Activated naive CD8-positive, alpha-beta T cell treated with anti-CD3 and anti-CD28 coated beads, Interleukin-2, amount 10 ng/mL, durations not matched to agents 7 days and 5 days (primary cell): Measurements from ENCODE around the gene CNIH1. TPM values are rescaled to one million over a fixed set of nuclear protein-coding genes. Genes with fewer than 3 reads are reported as not detected.
"Not testable (repeated sequence)": the region's sequence is repeated elsewhere in the genome, so short reads cannot be mapped to it uniquely, and the experiment has no call there.

Source experiments
- ATAC-seq: fragments of 150-1000 bp; cut with Tn5 transposase; one replicate; pipeline ENCODE4 v1.10.0; 2021; ENCODE audit warnings: low read depth, moderate library complexity
- POLR2A ChIA-PET: fragments of 350-600 bp; sonication (Branson Sonifier 250); formaldehyde crosslinking; loops from one replicate; lab custom pipeline; 2021; ENCODE audit warnings: antibody characterized with exemption; lab: Charles Lee
- DNase-seq: peaks from one replicate; pipeline ENCODE4 v3.0.0; 2021
- H3K27ac Mint-ChIP-seq: one replicate; pipeline ENCODE4 v1.8.0; 2022; ENCODE audit warnings: mild to moderate bottlenecking, mixed read lengths
- H3K27me3 Mint-ChIP-seq: one replicate; pipeline ENCODE4 v1.8.0; 2022; ENCODE audit warnings: mild to moderate bottlenecking, moderate library complexity, mixed read lengths
- H3K36me3 Mint-ChIP-seq: one replicate; pipeline ENCODE4 v1.8.0; 2021; ENCODE audit warnings: mild to moderate bottlenecking, mixed read lengths
- H3K4me1 Mint-ChIP-seq: one replicate; pipeline ENCODE4 v1.8.0; 2021; ENCODE audit warnings: mixed read lengths
- H3K4me3 Mint-ChIP-seq: one replicate; pipeline ENCODE4 v1.8.0; 2022; ENCODE audit warnings: mild to moderate bottlenecking, moderate library complexity, mixed read lengths
- H3K9me3 Mint-ChIP-seq: one replicate; pipeline ENCODE4 v1.8.0; 2021; ENCODE audit warnings: mixed read lengths
- total RNA-seq, 2 experiments: library from RNA; stranded (reverse); gene quantifications; one replicate each; pipeline ENCODE4 v1.2.3, GENCODE V29; 2021

Gene CNIH1
- total RNA-seq, 2 experiments from 2014 or later = 54.9 to 63.2 TPM

- no peak for DNase-seq
- H3K27ac Mint-ChIP-seq = no peak overlapping the region
- no peaks in the 10 kb centered on the region for H3K36me3 Mint-ChIP-seq
- no peaks in the 10 kb centered on the region for H3K9me3 Mint-ChIP-seq
- no peaks in the 10 kb centered on the region for H3K4me1 Mint-ChIP-seq
- ATAC-seq = no peak
- no peak overlapping the region for H3K4me3 Mint-ChIP-seq
- POLR2A ChIA-PET = no interaction called here
- H3K27me3 Mint-ChIP-seq = peaks cover 24% of the 10 kb centered on the region
Observed at GRCh38 chr14:54381821-54382220, 59.4 kb downstream of the CNIH1 start.

DNA sequence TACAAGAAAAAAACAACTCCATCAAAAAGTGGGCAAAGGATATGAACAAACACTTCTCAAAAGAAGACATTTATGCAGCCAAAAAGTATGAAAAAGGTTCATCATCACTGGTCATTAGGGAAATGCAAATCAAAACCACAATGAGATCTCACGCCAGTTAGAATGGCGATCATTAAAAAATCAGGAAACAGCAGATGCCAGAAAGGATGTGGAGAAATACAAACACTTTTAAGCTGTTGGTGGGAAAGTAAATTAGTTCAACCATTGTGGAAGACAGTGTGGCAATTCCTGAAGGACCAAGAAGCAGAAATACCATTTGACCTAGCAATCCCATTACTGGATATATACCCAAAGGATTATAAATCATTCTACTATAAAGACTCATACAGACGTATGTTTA lies 60.6 kb downstream of the CNIH1 start:
- H3K4me1 Mint-ChIP-seq, POLR2A ChIA-PET, DNase-seq, H3K9me3 Mint-ChIP-seq, H3K36me3 Mint-ChIP-seq, H3K4me3 Mint-ChIP-seq, ATAC-seq, H3K27ac Mint-ChIP-seq: not testable (repeated sequence)
- H3K27me3 Mint-ChIP-seq = peaks cover 24% of the 10 kb centered on the region

- H3K9me3 Mint-ChIP-seq, POLR2A ChIA-PET: not testable (repeated sequence)
Observed at GRCh38 chr14:54378893-54379292, 62.3 kb downstream of the CNIH1 start.

GRCh38 chr14:54377501-54377900 lies 63.7 kb downstream of the CNIH1 start:
- Mint-ChIP-seq H3K4me3 (no peak overlapping the region), H3K27me3 (peaks cover 21% of the 10 kb centered on the region), H3K27ac (no peak overlapping the region), H3K9me3 (no peaks in the 10 kb centered on the region), H3K36me3 (no peaks in the 10 kb centered on the region), H3K4me1 (no peaks in the 10 kb centered on the region)
- DNase-seq (no peak), ATAC-seq (no peak)
- POLR2A ChIA-PET = no interaction called here

More at GRCh38 chr14:54378893-54379292, 62.3 kb downstream of the CNIH1 start:
- H3K27me3 Mint-ChIP-seq = peaks cover 21% of the 10 kb centered on the region
- ATAC-seq, H3K4me1 Mint-ChIP-seq, H3K27ac Mint-ChIP-seq, H3K4me3 Mint-ChIP-seq, DNase-seq, H3K36me3 Mint-ChIP-seq: not testable (repeated sequence)

DNA sequence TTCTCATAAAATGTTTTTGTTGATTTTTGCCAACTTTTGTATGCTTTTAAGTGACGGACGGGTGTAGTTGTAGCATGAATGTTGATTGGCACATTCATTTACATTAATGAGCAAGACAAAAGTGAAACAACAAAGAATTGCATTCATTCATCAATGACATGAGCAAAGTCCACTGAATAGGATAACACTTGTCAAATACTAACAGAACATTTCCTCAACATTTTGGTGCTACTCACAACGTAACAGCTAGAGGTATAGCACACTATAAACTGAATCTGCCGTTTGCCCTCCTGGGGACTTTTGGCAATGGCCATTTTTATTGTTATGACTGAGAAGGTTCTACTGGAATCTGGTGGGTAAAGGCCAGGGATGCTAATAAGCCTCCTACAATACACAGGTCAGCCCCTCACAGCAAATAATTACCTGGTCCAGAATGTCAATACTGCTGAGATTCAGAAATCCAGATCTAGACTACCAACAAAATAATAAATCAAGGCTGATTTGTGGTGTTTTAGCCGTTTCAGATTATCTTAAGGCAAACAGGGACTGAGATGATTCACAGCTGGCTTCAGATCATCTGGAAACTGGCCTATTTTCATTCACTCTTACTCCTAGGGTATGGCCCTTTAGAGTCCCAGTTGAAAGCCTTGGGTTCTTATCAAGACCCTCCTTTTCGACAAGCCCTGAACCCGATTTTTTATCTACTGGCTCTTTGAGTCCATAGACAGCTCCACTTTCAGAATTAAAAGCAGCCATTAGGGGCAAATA lies 66.9 kb downstream of the CNIH1 start:
- ATAC-seq (no peak), DNase-seq (no peak)
- Mint-ChIP-seq H3K4me1 (no peaks in the 10 kb centered on the region), H3K4me3 (no peak overlapping the region), H3K9me3 (no peaks in the 10 kb centered on the region), H3K27me3 (peaks cover 12% of the 10 kb centered on the region), H3K36me3 (no peaks in the 10 kb centered on the region), H3K27ac (no peak overlapping the region)
- POLR2A ChIA-PET = no interaction called here

Other genes with a start within 250 kb of the CNIH1 start
- gene CDKN3, start 44.4 kb downstream of the CNIH1 start, total RNA-seq = 10 to 100 TPM; 64.8 to 67.6 TPM
- 10 to 100 TPM; 31.3 to 36.4 TPM for gene GMFB, start 47.6 kb upstream of the CNIH1 start, total RNA-seq
- gene CGRRF1, start 68.5 kb upstream of the CNIH1 start, total RNA-seq = 10 to 100 TPM; 14.7 to 17.3 TPM
- 1 to 10 TPM; 2.6 to 2.7 TPM for gene SAMD4A, start 125.8 kb upstream of the CNIH1 start, total RNA-seq